ENCODE data around the gene LRP1B.

DNA sequence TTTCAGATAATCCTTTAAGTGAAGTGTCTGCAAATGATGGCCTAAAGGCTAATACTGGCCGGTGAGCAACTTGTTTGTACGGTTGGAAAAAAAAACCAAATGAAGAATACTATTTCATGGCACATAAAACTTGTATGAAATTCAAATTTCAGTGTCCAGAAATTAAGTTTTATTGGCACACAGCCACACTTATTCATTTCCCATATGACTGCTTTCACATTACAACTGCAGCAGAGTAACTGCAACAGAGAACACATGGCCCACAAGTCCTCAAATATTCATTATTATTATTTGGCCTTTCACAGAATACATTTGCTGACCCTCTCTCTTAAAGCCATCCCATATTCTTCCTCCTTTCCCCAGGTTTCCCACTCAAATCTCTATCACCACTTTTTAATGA, 1268.6 kb downstream of the LRP1B start:
- TF ChIP-seq CTCF (IDR thresholded peaks at IDR 0.05) (no peak), ZFX (IDR thresholded peaks at IDR 0.05; ENCODE audit: borderline replicate concordance) (no peak)
